Activated CD4-positive, alpha-beta memory T cell treated with anti-CD3 and anti-CD28 coated beads, Interleukin-2, amount 10 ng/mL, durations not matched to agents 7 days and 5 days (primary cell): Measurements from ENCODE around the gene EIF2AK3. TPM values are rescaled to one million over a fixed set of nuclear protein-coding genes. Genes with fewer than 3 reads are reported as not detected.
A peak's percentile ranks its signal among the peaks of the same experiment; 100 is the strongest.
"Not testable (repeated sequence)": the region's sequence is repeated elsewhere in the genome, so short reads cannot be mapped to it uniquely, and the experiment has no call there.

ENCODE experiments used
- CTCF ChIA-PET: fragments of 350-600 bp; sonication (Branson Sonifier 250); formaldehyde crosslinking; loops from one replicate; lab custom pipeline; 2021; ENCODE audit warnings: antibody characterized with exemption, inconsistent platforms; lab: Charles Lee
- POLR2A ChIA-PET: fragments of 350-600 bp; sonication (Branson Sonifier 250); formaldehyde crosslinking; loops from one replicate; lab custom pipeline; 2021; ENCODE audit warnings: antibody characterized with exemption; lab: Charles Lee
- DNase-seq: peaks from one replicate; pipeline ENCODE4 v3.0.0-alpha.2; 2020
- H3K27ac Mint-ChIP-seq: one replicate; pipeline ENCODE4 v1.8.0; 2021; ENCODE audit warnings: mild to moderate bottlenecking, mixed read lengths
- H3K27me3 Mint-ChIP-seq: one replicate; pipeline ENCODE4 v1.8.0; 2021; ENCODE audit warnings: mixed read lengths
- H3K36me3 Mint-ChIP-seq: one replicate; pipeline ENCODE4 v1.8.0; 2021; ENCODE audit warnings: low read depth, mixed read lengths
- H3K4me1 Mint-ChIP-seq: one replicate; pipeline ENCODE4 v1.8.0; 2021; ENCODE audit warnings: mixed read lengths
- H3K4me3 Mint-ChIP-seq: one replicate; pipeline ENCODE4 v1.8.0; 2021; ENCODE audit warnings: mild to moderate bottlenecking, mixed read lengths
- H3K9me3 Mint-ChIP-seq: one replicate; pipeline ENCODE4 v1.8.0; 2021; ENCODE audit warnings: mixed read lengths
- total RNA-seq, 2 experiments: library from RNA; stranded (reverse); gene quantifications; one replicate each; pipeline ENCODE4 v1.2.3, GENCODE V29; 2021

The EIF2AK3 gene
- total RNA-seq, 2 experiments from 2014 or later, result 29.2 to 31.5 TPM

- Mint-ChIP-seq H3K27me3 (no peaks in the 10 kb centered on the region), H3K4me3 (no peak overlapping the region), H3K27ac (no peak overlapping the region), H3K4me1 (peaks cover 1% of the 10 kb centered on the region), H3K9me3 (no peaks in the 10 kb centered on the region), H3K36me3 (no peaks in the 10 kb centered on the region)
- DNase-seq, result no peak
- ChIA-PET POLR2A (interaction anchor here (1.1 kb wide), 1 partner anchor 38 kb away, joined by 3 read pairs; no protein-coding TSS in a partner anchor), CTCF (interaction anchor here (1.3 to 1.7 kb wide), 4 partner anchors 10 to 15 kb away, joined by 3 to 14 read pairs (median 4); no protein-coding TSS in a partner anchor)
These were observed 29.9 kb upstream of the EIF2AK3 start for GRCh38 chr2:88657131-88657530.

- Mint-ChIP-seq H3K4me1 (peaks cover 6% of the 10 kb centered on the region), H3K27me3 (no peaks in the 10 kb centered on the region), H3K27ac (no peak overlapping the region), H3K4me3 (no peak overlapping the region), H3K9me3 (no peaks in the 10 kb centered on the region), H3K36me3 (no peaks in the 10 kb centered on the region)
- ChIA-PET CTCF (interaction anchor here (1.3 to 1.7 kb wide), 4 partner anchors 9 to 15 kb away, joined by 3 to 14 read pairs (median 4); no protein-coding TSS in a partner anchor), POLR2A (interaction anchor here (1.1 kb wide), 1 partner anchor 38 kb away, joined by 3 read pairs; no protein-coding TSS in a partner anchor)
- DNase-seq, result no peak
These were observed 29.4 kb upstream of the EIF2AK3 start for GRCh38 chr2:88656690-88657089.

- Mint-ChIP-seq H3K27me3 (no peaks in the 10 kb centered on the region), H3K4me1 (peaks cover 7% of the 10 kb centered on the region), H3K4me3 (no peak overlapping the region), H3K9me3 (no peaks in the 10 kb centered on the region), H3K36me3 (no peaks in the 10 kb centered on the region), H3K27ac (no peak overlapping the region)
- CTCF ChIA-PET, result interaction anchor here (1.2 to 1.6 kb wide), 2 partner anchors 13 to 15 kb away, joined by 3 to 8 read pairs; no protein-coding TSS in a partner anchor
- no peak for DNase-seq
- POLR2A ChIA-PET, result no interaction called here
These were observed 27.4 kb upstream of the EIF2AK3 start for GRCh38 chr2:88654714-88655113.

GRCh38 chr2:88651646-88652045 is 24.4 kb upstream of the EIF2AK3 start:
- no peak overlapping the region for H3K4me3 Mint-ChIP-seq
- CTCF ChIA-PET, result no interaction called here
- peaks cover 7% of the 10 kb centered on the region for H3K4me1 Mint-ChIP-seq
- POLR2A ChIA-PET, result no interaction called here
- H3K9me3 Mint-ChIP-seq, result no peaks in the 10 kb centered on the region
- no peaks in the 10 kb centered on the region for H3K36me3 Mint-ChIP-seq
- H3K27ac Mint-ChIP-seq, result no peak overlapping the region
- H3K27me3 Mint-ChIP-seq, result peaks cover 2% of the 10 kb centered on the region
- no peak for DNase-seq

- POLR2A ChIA-PET, result interaction anchor here (1.9 kb wide), 1 partner anchor 17 kb away, joined by 5 read pairs; the partner anchor contains the start of gene EIF2AK3
These were observed 18.1 kb upstream of the EIF2AK3 start for GRCh38 chr2:88645291-88645882.

GRCh38 chr2:88642278-88642677 is 15.0 kb upstream of the EIF2AK3 start:
- ChIA-PET CTCF (interaction anchor here (0.6 to 0.9 kb wide), 3 partner anchors 14 to 72 kb away, joined by 3 to 5 read pairs (median 3); no protein-coding TSS in a partner anchor), POLR2A (interaction anchor here (4.5 kb wide), 1 partner anchor 15 kb away, joined by 53 read pairs; the partner anchor contains the start of gene EIF2AK3)
- H3K9me3 Mint-ChIP-seq, result peaks cover 9% of the 10 kb centered on the region
- no peak overlapping the region for H3K27ac Mint-ChIP-seq
- no peak overlapping the region for H3K4me3 Mint-ChIP-seq
- no peak for DNase-seq
- peaks cover 15% of the 10 kb centered on the region for H3K27me3 Mint-ChIP-seq
- H3K36me3 Mint-ChIP-seq, result peaks cover 32% of the 10 kb centered on the region
- peaks cover 77% of the 10 kb centered on the region for H3K4me1 Mint-ChIP-seq

More at GRCh38 chr2:88645291-88645882, 18.1 kb upstream of the EIF2AK3 start:
- H3K27ac Mint-ChIP-seq, result peak overlapping the region; percentile 23
- DNase-seq, H3K4me3 Mint-ChIP-seq, H3K9me3 Mint-ChIP-seq: not testable (repeated sequence)
- CTCF ChIA-PET, result interaction anchor here (1.4 to 2.3 kb wide), 2 partner anchors 24 to 46 kb away, joined by 4 to 7 read pairs; partner anchors contain the start of gene RPIA
- H3K36me3 Mint-ChIP-seq, result peaks cover 19% of the 10 kb centered on the region
- peaks cover 15% of the 10 kb centered on the region for H3K27me3 Mint-ChIP-seq
- peaks cover 47% of the 10 kb centered on the region for H3K4me1 Mint-ChIP-seq

GRCh38 chr2:88641330-88641729 is 14.1 kb upstream of the EIF2AK3 start:
- no peak for DNase-seq
- ChIA-PET POLR2A (interaction anchor here (4.5 kb wide), 1 partner anchor 14 kb away, joined by 53 read pairs; the partner anchor contains the start of gene EIF2AK3), CTCF (interaction anchor here (0.8 kb wide), 1 partner anchor 27 kb away, joined by 3 read pairs; no protein-coding TSS in a partner anchor)
- Mint-ChIP-seq H3K27me3 (peaks cover 10% of the 10 kb centered on the region), H3K9me3 (peaks cover 9% of the 10 kb centered on the region), H3K36me3 (peaks cover 32% of the 10 kb centered on the region), H3K4me1 (peaks cover 79% of the 10 kb centered on the region), H3K27ac (peak overlapping the region; percentile 50), H3K4me3 (no peak overlapping the region)

- Mint-ChIP-seq H3K4me1 (peaks cover 67% of the 10 kb centered on the region), H3K27me3 (peaks cover under 1% of the 10 kb centered on the region), H3K36me3 (peaks cover 28% of the 10 kb centered on the region), H3K4me3 (no peak overlapping the region), H3K27ac (peak overlapping the region; percentile 81), H3K9me3 (peaks cover 9% of the 10 kb centered on the region)
- ChIA-PET POLR2A (interaction anchor here (0.6 to 4.5 kb wide), 5 partner anchors 13 to 52 kb away, joined by 3 to 53 read pairs (median 3); partner anchors contain the start of genes EIF2AK3 and RPIA), CTCF (interaction anchor here (0.9 to 1.2 kb wide), 3 partner anchors 12 to 52 kb away, joined by 3 to 8 read pairs (median 4); partner anchors contain the start of gene RPIA)
- DNase-seq, result no peak
These were observed 12.6 kb upstream of the EIF2AK3 start for GRCh38 chr2:88639865-88640264.

- H3K36me3 Mint-ChIP-seq, result peaks cover 28% of the 10 kb centered on the region
- peaks cover 9% of the 10 kb centered on the region for H3K9me3 Mint-ChIP-seq
- H3K4me3 Mint-ChIP-seq, result peak overlapping the region; percentile 22
- DNase-seq, result peak; percentile 48
- H3K27me3 Mint-ChIP-seq, result no peaks in the 10 kb centered on the region
- POLR2A ChIA-PET, result interaction anchor here (1.2 to 1.8 kb wide), 2 partner anchors 11 to 35 kb away, joined by 3 to 39 read pairs; partner anchors contain the start of gene EIF2AK3
- H3K27ac Mint-ChIP-seq, result peak overlapping the region; percentile 80
- CTCF ChIA-PET, result interaction anchor here (0.9 to 1.8 kb wide), 4 partner anchors 10 to 48 kb away, joined by 3 to 6 read pairs (median 4); no protein-coding TSS in a partner anchor
- H3K4me1 Mint-ChIP-seq, result peaks cover 59% of the 10 kb centered on the region
These were observed 11.5 kb upstream of the EIF2AK3 start for GRCh38 chr2:88638743-88639142.

- CTCF ChIA-PET, result interaction anchor here (0.9 to 1.8 kb wide), 6 partner anchors 10 to 48 kb away, joined by 3 to 6 read pairs (median 4); no protein-coding TSS in a partner anchor
- H3K4me1 Mint-ChIP-seq, result peaks cover 57% of the 10 kb centered on the region
- peaks cover 26% of the 10 kb centered on the region for H3K36me3 Mint-ChIP-seq
- peaks cover 8% of the 10 kb centered on the region for H3K9me3 Mint-ChIP-seq
- DNase-seq, result no peak
- no peaks in the 10 kb centered on the region for H3K27me3 Mint-ChIP-seq
- peak overlapping the region; percentile 80 for H3K27ac Mint-ChIP-seq
- POLR2A ChIA-PET, result interaction anchor here (1.1 to 1.8 kb wide), 4 partner anchors 10 to 584 kb away, joined by 3 to 39 read pairs (median 3); partner anchors contain the start of genes EIF2AK3 and RPIA
- H3K4me3 Mint-ChIP-seq, result no peak overlapping the region
These were observed 10.9 kb upstream of the EIF2AK3 start for GRCh38 chr2:88638123-88638650.

GRCh38 chr2:88637464-88637863 is 10.2 kb upstream of the EIF2AK3 start:
- ChIA-PET CTCF (interaction anchor here (1.0 to 1.8 kb wide), 5 partner anchors 9 to 34 kb away, joined by 3 to 6 read pairs (median 4); no protein-coding TSS in a partner anchor), POLR2A (interaction anchor here (1.1 to 1.8 kb wide), 4 partner anchors 10 to 583 kb away, joined by 3 to 39 read pairs (median 3); partner anchors contain the start of genes EIF2AK3 and RPIA)
- no peak overlapping the region for H3K4me3 Mint-ChIP-seq
- DNase-seq, result no peak
- H3K27ac Mint-ChIP-seq, result no peak overlapping the region
- no peaks in the 10 kb centered on the region for H3K27me3 Mint-ChIP-seq
- peaks cover 50% of the 10 kb centered on the region for H3K4me1 Mint-ChIP-seq
- H3K9me3 Mint-ChIP-seq, result peaks cover 5% of the 10 kb centered on the region
- peaks cover 19% of the 10 kb centered on the region for H3K36me3 Mint-ChIP-seq

- DNase-seq, result no peak
- CTCF ChIA-PET, result no interaction called here
- Mint-ChIP-seq H3K27me3 (no peaks in the 10 kb centered on the region), H3K36me3 (peaks cover 13% of the 10 kb centered on the region), H3K9me3 (peaks cover 5% of the 10 kb centered on the region), H3K4me1 (peaks cover 37% of the 10 kb centered on the region), H3K27ac (no peak overlapping the region), H3K4me3 (no peak overlapping the region)
- POLR2A ChIA-PET, result interaction anchor here (1.0 kb wide), 1 partner anchor 36 kb away, joined by 3 read pairs; no protein-coding TSS in a partner anchor
These were observed 8.8 kb upstream of the EIF2AK3 start for GRCh38 chr2:88636026-88636425.
